SK-N-SH treated with all-trans-retinoic acid at 6 μM for 48 hours (cell line): ENCODE measurements around the gene CPLX1.

ENCODE experiments used
- ZFP3 ChIP-seq: fragments of 250-450 bp; sonication (Bioruptor Pico); IDR thresholded peaks from 2 replicates; pipeline ENCODE4 v1.5.0; 2020; ENCODE audit warnings: mild to moderate bottlenecking, moderate library complexity
- ZNF8 ChIP-seq: fragments of 450-650 bp; formaldehyde crosslinking; IDR thresholded peaks from 2 replicates; pipeline ENCODE4 v1.5.0; 2020; ENCODE audit warnings: mild to moderate bottlenecking, moderate library complexity
- TF ChIP-seq, protein P1 (sequence below): fragments of 250-450 bp; sonication (Bioruptor Pico); IDR thresholded peaks from 2 replicates; pipeline ENCODE4 v1.8.0; 2020; ENCODE audit warnings: mild to moderate bottlenecking, moderate library complexity, borderline replicate concordance

DNA sequence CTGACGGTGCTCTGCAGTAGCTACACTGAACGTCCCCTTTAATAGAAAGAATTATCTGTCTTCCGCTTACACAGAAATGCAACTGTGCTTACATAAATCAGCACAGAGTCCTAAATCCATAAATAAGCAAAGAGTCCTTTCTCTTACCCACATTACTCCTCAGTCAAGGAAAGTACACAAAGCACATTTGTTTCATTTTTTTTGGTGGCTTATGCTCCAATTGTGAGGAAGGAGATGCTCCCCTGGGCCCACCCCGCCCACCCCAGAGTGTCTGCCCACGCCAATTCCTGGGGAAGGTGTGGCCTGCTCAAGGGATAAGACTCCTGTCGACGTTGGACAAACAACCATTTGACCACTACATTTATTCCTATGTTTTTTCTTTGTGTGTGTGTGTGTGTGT lies 53.8 kb downstream of the CPLX1 start:
- no peak for TF ChIP-seq ZFP3 (CRISPR knock-in tag)
- TF ChIP-seq, protein P1, sequence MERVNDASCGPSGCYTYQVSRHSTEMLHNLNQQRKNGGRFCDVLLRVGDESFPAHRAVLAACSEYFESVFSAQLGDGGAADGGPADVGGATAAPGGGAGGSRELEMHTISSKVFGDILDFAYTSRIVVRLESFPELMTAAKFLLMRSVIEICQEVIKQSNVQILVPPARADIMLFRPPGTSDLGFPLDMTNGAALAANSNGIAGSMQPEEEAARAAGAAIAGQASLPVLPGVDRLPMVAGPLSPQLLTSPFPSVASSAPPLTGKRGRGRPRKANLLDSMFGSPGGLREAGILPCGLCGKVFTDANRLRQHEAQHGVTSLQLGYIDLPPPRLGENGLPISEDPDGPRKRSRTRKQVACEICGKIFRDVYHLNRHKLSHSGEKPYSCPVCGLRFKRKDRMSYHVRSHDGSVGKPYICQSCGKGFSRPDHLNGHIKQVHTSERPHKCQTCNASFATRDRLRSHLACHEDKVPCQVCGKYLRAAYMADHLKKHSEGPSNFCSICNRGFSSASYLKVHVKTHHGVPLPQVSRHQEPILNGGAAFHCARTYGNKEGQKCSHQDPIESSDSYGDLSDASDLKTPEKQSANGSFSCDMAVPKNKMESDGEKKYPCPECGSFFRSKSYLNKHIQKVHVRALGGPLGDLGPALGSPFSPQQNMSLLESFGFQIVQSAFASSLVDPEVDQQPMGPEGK (CRISPR knock-in tag), result no peak
- TF ChIP-seq ZNF8 (CRISPR knock-in tag), result no peak
